Stimulated activated naive CD8-positive, alpha-beta T cell treated with anti-CD3 and anti-CD28 coated beads, Interleukin-15, Interleukin-2, amounts not matched to agents 100 U/mL and 50 U/mL, for 24 hours (primary cell): Measurements from ENCODE around the gene SNCAIP.
"Not testable (repeated sequence)": the region's sequence is repeated elsewhere in the genome, so short reads cannot be mapped to it uniquely, and the experiment has no call there.

ENCODE experiments used
- ATAC-seq: fragments of 150-1000 bp; cut with Tn5 transposase; one replicate; pipeline ENCODE4 v1.10.0; 2021
- DNase-seq: peaks from one replicate; pipeline ENCODE4 v3.0.0; 2021

Gene SNCAIP

GRCh38 chr5:122315521-122315920 is 3.5 kb downstream of the SNCAIP start:
- DNase-seq: no peak
- ATAC-seq: no peak

- DNase-seq (no peak), ATAC-seq (no peak)
These were observed 4.6 kb downstream of the SNCAIP start for GRCh38 chr5:122316656-122317055.

GRCh38 chr5:122319897-122320296 is 7.9 kb downstream of the SNCAIP start:
- no peak for ATAC-seq
- DNase-seq: no peak

- no peak for DNase-seq
- no peak for ATAC-seq
These were observed 9.9 kb downstream of the SNCAIP start for GRCh38 chr5:122321921-122322320.

GRCh38 chr5:122322801-122323548 is 10.9 kb downstream of the SNCAIP start:
- ATAC-seq (no peak), DNase-seq (no peak)

GRCh38 chr5:122323738-122324137 is 11.7 kb downstream of the SNCAIP start:
- ATAC-seq (no peak), DNase-seq (no peak)

- no peak for DNase-seq
- ATAC-seq: no peak
These were observed 15.1 kb downstream of the SNCAIP start for GRCh38 chr5:122327110-122327509.

GRCh38 chr5:122330881-122331280 is 18.8 kb downstream of the SNCAIP start:
- no peak for ATAC-seq
- DNase-seq: no peak

- ATAC-seq: no peak
These were observed 20.8 kb downstream of the SNCAIP start for GRCh38 chr5:122332599-122333555.

GRCh38 chr5:122333564-122333963 is 21.5 kb downstream of the SNCAIP start:
- ATAC-seq: no peak
- DNase-seq: no peak

More at GRCh38 chr5:122332599-122333555, 20.8 kb downstream of the SNCAIP start:
- no peak for DNase-seq

- ATAC-seq (no peak), DNase-seq (no peak)
These were observed 27.6 kb downstream of the SNCAIP start for GRCh38 chr5:122339591-122339990.

GRCh38 chr5:122341087-122341486 is 29.1 kb downstream of the SNCAIP start:
- no peak for ATAC-seq
- no peak for DNase-seq

- DNase-seq (no peak), ATAC-seq (no peak)
These were observed 30.2 kb downstream of the SNCAIP start for GRCh38 chr5:122342256-122342655.

- ATAC-seq: no peak
- DNase-seq: no peak
These were observed 35.0 kb downstream of the SNCAIP start for GRCh38 chr5:122346897-122347581.

GRCh38 chr5:122350496-122350895 is 38.5 kb downstream of the SNCAIP start:
- no peak for ATAC-seq
- no peak for DNase-seq

GRCh38 chr5:122351416-122352157 is 39.5 kb downstream of the SNCAIP start:
- ATAC-seq (no peak), DNase-seq (no peak)

- ATAC-seq: no peak
- DNase-seq: no peak
These were observed 40.3 kb downstream of the SNCAIP start for GRCh38 chr5:122352331-122352730.

GRCh38 chr5:122353361-122353760 is 41.3 kb downstream of the SNCAIP start:
- not testable (repeated sequence) for DNase-seq, ATAC-seq

- no peak for ATAC-seq
These were observed 42.3 kb downstream of the SNCAIP start for GRCh38 chr5:122354293-122354692.

GRCh38 chr5:122355324-122355723 is 43.3 kb downstream of the SNCAIP start:
- no peak for ATAC-seq

More at GRCh38 chr5:122354293-122354692, 42.3 kb downstream of the SNCAIP start:
- no peak for DNase-seq

GRCh38 chr5:122356855-122357254 is 44.8 kb downstream of the SNCAIP start:
- ATAC-seq (no peak), DNase-seq (no peak)

More at GRCh38 chr5:122355324-122355723, 43.3 kb downstream of the SNCAIP start:
- DNase-seq: no peak
